H1 (cell line): Measurements from ENCODE around the gene TECTB. TPM values are rescaled to one million over a fixed set of nuclear protein-coding genes. Genes with fewer than 3 reads are reported as not detected.

Experiments used
- CTCF ChIA-PET: fragments of 300-600 bp; sonication (Branson Sonifier 250); formaldehyde crosslinking; loops from one replicate; lab custom pipeline; 2021; ENCODE audit not compliant: partially characterized antibody; lab: Charles Lee
- POLR2A ChIA-PET: fragments of 300-600 bp; sonication (Branson Sonifier 250); formaldehyde crosslinking; loops from one replicate; lab custom pipeline; 2021; ENCODE audit warnings: inconsistent platforms; ENCODE audit not compliant: partially characterized antibody; lab: Charles Lee
- DNase-seq, 2 experiments: peaks; one replicate each; pipeline versions ENCODE4 v3.0.0 to v3.0.0-alpha.2; 2010 to 2022; ENCODE audit warnings: low spot score in 2 of 2, low read depth in 1 of 2, mixed read lengths in 1 of 2
- FAIRE-seq: peaks from 2 replicates; lab custom pipeline; 2011; peaks lifted over from hg19 to GRCh38; lab: Jason Lieb, UNC
- H2AFZ ChIP-seq: 2 replicates; pipeline ENCODE4 v1.8.1; 2012; ENCODE audit warnings: low read length, inconsistent platforms
- H2AK5ac ChIP-seq: 2 replicates; pipeline ENCODE4 v1.6.1; 2013; ENCODE audit warnings: low read depth, low read length
- H2BK120ac ChIP-seq: replicated peaks from 2 replicates; pipeline ENCODE3; 2013; ENCODE audit warnings: low read depth, low read length, inconsistent platforms
- H2BK12ac ChIP-seq: 2 replicates; pipeline ENCODE4 v1.6.1; 2013; ENCODE audit warnings: low read depth, low read length
- H2BK15ac ChIP-seq: 2 replicates; pipeline ENCODE4 v1.6.1; 2013; ENCODE audit warnings: low read length
- H2BK20ac ChIP-seq: 2 replicates; pipeline ENCODE4 v1.6.1; 2013; ENCODE audit warnings: low read length
- H2BK5ac ChIP-seq: 2 replicates; pipeline ENCODE4 v1.6.1; 2013; ENCODE audit warnings: low read depth, low read length
- H3K14ac ChIP-seq: 2 replicates; pipeline ENCODE4 v1.6.1; 2013; ENCODE audit warnings: inconsistent platforms; ENCODE audit not compliant: insufficient read length
- H3K18ac ChIP-seq: 2 replicates; pipeline ENCODE4 v1.6.1; 2013; ENCODE audit warnings: low read length; ENCODE audit errors: extremely low read depth
- H3K23ac ChIP-seq: 2 replicates; pipeline ENCODE4 v1.6.1; 2013; ENCODE audit warnings: inconsistent platforms; ENCODE audit not compliant: insufficient read length
- H3K23me2 ChIP-seq: 2 replicates; pipeline ENCODE4 v1.6.1; 2013; ENCODE audit warnings: low read depth, low read length
- H3K27ac ChIP-seq: 2 replicates; pipeline ENCODE4 v1.6.1; 2011; ENCODE audit warnings: low read depth, low read length, inconsistent platforms
- H3K27me3 ChIP-seq, 4 experiments: replicated peaks in 1 of 4; 1 replicate in 1 of 4; 2 replicates in 3 of 4; pipeline versions ENCODE4 v1.6.1 to v1.8.1; 2011 to 2013; ENCODE audit warnings: low read length in 3 of 4, mild to moderate bottlenecking in 3 of 4, inconsistent platforms in 2 of 4, mixed read lengths in 2 of 4, moderate library complexity in 1 of 4; ENCODE audit not compliant: control insufficient read depth in 3 of 4, insufficient read depth in 3 of 4; ENCODE audit errors: extremely low read depth in 1 of 4
- H3K36me3 ChIP-seq, 4 experiments: 2 replicates each; pipeline versions ENCODE4 v1.6.1 to v1.8.1; 2011 to 2013; ENCODE audit warnings: mild to moderate bottlenecking in 4 of 4, low read length in 3 of 4, moderate library complexity in 2 of 4, control low read depth in 1 of 4, inconsistent platforms in 1 of 4; ENCODE audit not compliant: insufficient read depth in 4 of 4, control insufficient read depth in 2 of 4
- H3K4ac ChIP-seq: replicated peaks from 2 replicates; pipeline ENCODE3; 2013; ENCODE audit warnings: low read length, low read depth, mixed read lengths, inconsistent platforms; ENCODE audit not compliant: insufficient read length
- H3K4me1 ChIP-seq, 4 experiments: replicated peaks in 1 of 4; 1 replicate in 1 of 4; 2 replicates in 3 of 4; pipeline versions ENCODE4 v1.6.1 to v1.8.1; 2011 to 2013; ENCODE audit warnings: low read length in 3 of 4, inconsistent platforms in 2 of 4, mixed read lengths in 1 of 4; ENCODE audit not compliant: insufficient read depth in 4 of 4, control insufficient read depth in 3 of 4
- H3K4me2 ChIP-seq, 2 experiments: 2 replicates each; pipeline versions ENCODE4 v1.6.1 to v1.8.1; 2011 to 2013; ENCODE audit warnings: low read depth in 2 of 2, low read length in 2 of 2, control low read depth in 1 of 2, inconsistent platforms in 1 of 2, mild to moderate bottlenecking in 1 of 2; ENCODE audit not compliant: insufficient read depth in 1 of 2
- H3K4me3 ChIP-seq, 4 experiments: fragments of 200-600, 300-600 bp in 1 of 4; sonication (generic), shearing (Covaris generic), sonication (Bioruptor Twin) in 1 of 4; 2 replicates each; pipeline versions ENCODE4 v1.5.1 to v1.8.1; 2011 to 2016; ENCODE audit warnings: low read length in 4 of 4, low read depth in 3 of 4, control low read depth in 2 of 4, inconsistent platforms in 2 of 4, mild to moderate bottlenecking in 2 of 4, mixed read lengths in 1 of 4, moderate library complexity in 1 of 4; ENCODE audit not compliant: insufficient read depth in 2 of 4; ENCODE audit errors: extremely low read depth in 1 of 4
- H3K56ac ChIP-seq: replicated peaks from 2 replicates; pipeline ENCODE3; 2013; ENCODE audit warnings: low read depth, mild to moderate bottlenecking, mixed read lengths, low read length, inconsistent platforms; ENCODE audit not compliant: insufficient read length
- H3K79me1 ChIP-seq: 2 replicates; pipeline ENCODE4 v1.6.1; 2013; ENCODE audit warnings: low read depth, low read length, control low read depth
- H3K79me2 ChIP-seq, 2 experiments: 2 replicates each; pipeline versions ENCODE4 v1.6.1 to v1.8.1; 2012 to 2013; ENCODE audit warnings: low read length in 2 of 2, mild to moderate bottlenecking in 2 of 2, inconsistent platforms in 1 of 2; ENCODE audit not compliant: insufficient read depth in 2 of 2, control insufficient read depth in 1 of 2
- H3K9ac ChIP-seq, 4 experiments: replicated peaks in 1 of 4; 1 replicate in 1 of 4; 2 replicates in 3 of 4; pipeline versions ENCODE4 v1.6.1 to v1.8.1; 2011 to 2013; ENCODE audit warnings: low read depth in 3 of 4, low read length in 3 of 4, control low read depth in 2 of 4, mild to moderate bottlenecking in 2 of 4, moderate library complexity in 2 of 4, inconsistent platforms in 1 of 4; ENCODE audit errors: extremely low read depth in 1 of 4
- H3K9me3 ChIP-seq, 2 experiments: 2 replicates each; pipeline versions ENCODE4 v1.6.1 to v1.8.1; 2012 to 2013; ENCODE audit warnings: mild to moderate bottlenecking in 2 of 2, moderate library complexity in 2 of 2, control low read depth in 1 of 2, inconsistent platforms in 1 of 2, low read depth in 1 of 2, low read length in 1 of 2, mixed read lengths in 1 of 2; ENCODE audit not compliant: insufficient read depth in 2 of 2
- H4K20me1 ChIP-seq, 2 experiments: replicated peaks in 1 of 2; 2 replicates each; pipeline versions ENCODE3 to v1.8.1; 2011 to 2013; ENCODE audit warnings: inconsistent platforms in 2 of 2, low read length in 2 of 2, mild to moderate bottlenecking in 1 of 2; ENCODE audit not compliant: insufficient read depth in 2 of 2, control insufficient read depth in 1 of 2
- H4K5ac ChIP-seq: 2 replicates; pipeline ENCODE4 v1.6.1; 2013; ENCODE audit warnings: low read length, low read depth, mixed read lengths, inconsistent platforms; ENCODE audit not compliant: insufficient read length
- H4K8ac ChIP-seq: 2 replicates; pipeline ENCODE4 v1.8.0; 2013; ENCODE audit warnings: mild to moderate bottlenecking, moderate library complexity, low read length, inconsistent platforms; ENCODE audit not compliant: insufficient read depth; ENCODE audit errors: extremely low read depth
- H4K91ac ChIP-seq: replicated peaks from 2 replicates; pipeline ENCODE3; 2013; ENCODE audit warnings: low read length, mixed read lengths, inconsistent platforms; ENCODE audit not compliant: insufficient read length
- BACH1 ChIP-seq: IDR thresholded peaks from 2 replicates; pipeline ENCODE4 v1.6.1; 2012; ENCODE audit warnings: low read length, improper control_type of control experiment
- CBX5 ChIP-seq: fragments of 300-800, 300-1000 bp; sonication (generic); IDR thresholded peaks from 2 replicates; pipeline ENCODE4 v1.7.1; 2016; ENCODE audit warnings: antibody characterized with exemption, low read length, low read depth
- JUND ChIP-seq: IDR thresholded peaks from 2 replicates; pipeline ENCODE4 v1.6.1; 2011; ENCODE audit warnings: mild to moderate bottlenecking, improper control_type of control experiment, low read length
- RAD21 ChIP-seq, 2 experiments: IDR thresholded peaks in 1 of 2; conservative IDR thresholded peaks in 1 of 2; 2 replicates each; pipeline ENCODE4 v1.6.1; 2011; ENCODE audit warnings: low read depth in 2 of 2, low read length in 2 of 2, improper control_type of control experiment in 1 of 2, inconsistent platforms in 1 of 2, mild to moderate bottlenecking in 1 of 2, moderate library complexity in 1 of 2
- SIX5 ChIP-seq: IDR thresholded peaks from 2 replicates; pipeline ENCODE4 v1.6.1; 2011; ENCODE audit warnings: mild to moderate bottlenecking, low read depth, low read length
- SP4 ChIP-seq: IDR thresholded peaks from 2 replicates; pipeline ENCODE4 v1.6.1; 2012; ENCODE audit warnings: low read length, inconsistent platforms
- WGBS, 2 experiments: shearing (Covaris generic) in 1 of 2; methylation state at CpG; one replicate each; pipeline versions ENCODE4 v1.1.6 to v1.1.7; 2013 to 2015; ENCODE audit warnings: low lambda C conversion rate in 2 of 2, mixed read lengths in 2 of 2, inconsistent platforms in 1 of 2, low coverage in 1 of 2, missing lambda C conversion rate in 1 of 2; ENCODE audit not compliant: insufficient replicate concordance in 2 of 2, insufficient coverage in 1 of 2, insufficient read length in 1 of 2; ENCODE audit errors: extremely low coverage in 1 of 2, missing lambda C conversion rate in 1 of 2; 5-methylcytosine and 5-hydroxymethylcytosine counted together
- polyA plus RNA-seq, 7 experiments: library from polyadenylated mRNA; depleted of rRNA in 3 of 7; stranded (reverse) in 5 of 7; unstranded in 2 of 7; fragments of >200 nt in 5 of 7; fragments of 200-250 nt in 2 of 7; gene quantifications; 1 replicate in 5 of 7; 2 replicates in 1 of 7; 4 replicates in 1 of 7; pipeline versions ENCODE4 v1.2.1 to v1.2.3, GENCODE V29; 2011 to 2013; ENCODE audit warnings: missing spikeins in 2 of 7, mixed read lengths in 2 of 7
- total RNA-seq: library from RNA; stranded (reverse); fragmentation: NEBNext Ultra II Directional; extraction: Animal tissue kit (Norgen Biotek cat#: 25700); gene quantifications from 2 replicates; pipeline ENCODE4 v1.2.1, GENCODE V29; 2021

Gene TECTB
- total and polyA plus RNA-seq, 2 of the 8 experiments (the other 6 are each of a cell fraction or from before 2014, with no cell fraction given), result not detected

GRCh38 chr10:112280205-112280921 is 2.8 kb upstream of the TECTB start:
- Histone ChIP-seq H3K79me2 (no peaks in the 10 kb centered on the region), H3K56ac (no peak overlapping the region), H3K4me1 (peaks cover 0 to 7% (median 2%) of the 10 kb centered on the region in 4 experiments; a peak in 5 of 7 replicates), H3K36me3 (no peaks in the 10 kb centered on the region), H2BK120ac (no peak overlapping the region), H2AFZ (peak overlapping the region; percentile 52; the same call in 1 of the 2 replicates), H3K14ac (no peak overlapping the region), H3K18ac (no peak overlapping the region), H3K4me2 (0 out of 4 replicates have a peak overlapping the region, but pooled peaks of 1 of the 2 experiments have one; percentile 28), H4K91ac (no peak overlapping the region), H2AK5ac (no peak overlapping the region), H3K4me3 (no peak overlapping the region), H2BK5ac (no peak overlapping the region), H2BK20ac (no peak overlapping the region), H3K23me2 (no peaks in the 10 kb centered on the region), H3K27ac (no peak overlapping the region), H3K4ac (no peak overlapping the region), H4K8ac (no peak overlapping the region), H4K5ac (no peak overlapping the region), H4K20me1 (no peaks in the 10 kb centered on the region), H3K9ac (no peak overlapping the region), H3K79me1 (no peaks in the 10 kb centered on the region), H3K27me3 (no peaks in the 10 kb centered on the region), H3K9me3 (no peaks in the 10 kb centered on the region), H2BK15ac (no peak overlapping the region), H2BK12ac (no peak overlapping the region), H3K23ac (no peak overlapping the region)
- DNase-seq, result no peak
- TF ChIP-seq JUND (no peak), SIX5 (no peak), CBX5 (no peak), RAD21 (IDR thresholded peaks at IDR 0.05 in 1 of 2, conservative IDR thresholded peaks at IDR 0.05 in 1 of 2; ENCODE audit: low read depth in 2 of 2, low read length in 2 of 2) (no peak), SP4 (no peak), BACH1 (no peak)
- no peak for FAIRE-seq
- CTCF ChIA-PET, result no interaction called here
- POLR2A ChIA-PET, result no interaction called here
- WGBS, 2 experiments, result 88% methylated on average over 2 of the region's 2 CpGs; no CpG with 5 or more reads in 1 of the 2 experiments
